CD4-positive, alpha-beta T cell treated with Interleukin-6 for 4 hours (primary cell): ENCODE results near the gene SLAIN2.
A peak's percentile ranks its signal among the peaks of the same experiment; 100 is the strongest.

Experiments used
- DNase-seq: peaks from one replicate; pipeline ENCODE4 v3.0.0-alpha.2; 2020; ENCODE audit warnings: mixed read lengths

The SLAIN2 gene

GRCh38 chr4:48334900-48335384 lies 6.4 kb upstream of the SLAIN2 start:
- no peak for DNase-seq

- DNase-seq = no peak
Measured at GRCh38 chr4:48336146-48336870, 5.0 kb upstream of the SLAIN2 start.

GRCh38 chr4:48337731-48338130 lies 3.6 kb upstream of the SLAIN2 start:
- no peak for DNase-seq

GRCh38 chr4:48339642-48340041 lies 1.7 kb upstream of the SLAIN2 start:
- no peak for DNase-seq

GRCh38 chr4:48340276-48340964 lies 909 bp upstream of the SLAIN2 start:
- DNase-seq = peak; percentile 27

GRCh38 chr4:48341776-48342605 lies 662 bp downstream of the SLAIN2 start:
- DNase-seq = peak; percentile 46

GRCh38 chr4:48342606-48342880 lies 1.2 kb downstream of the SLAIN2 start:
- peak; percentile 37 for DNase-seq

GRCh38 chr4:48343035-48343434 lies 1.7 kb downstream of the SLAIN2 start:
- DNase-seq = no peak

GRCh38 chr4:48343551-48343950 lies 2.2 kb downstream of the SLAIN2 start:
- no peak for DNase-seq

- no peak for DNase-seq
Measured at GRCh38 chr4:48345542-48345941, 4.2 kb downstream of the SLAIN2 start.

- DNase-seq = no peak
Measured at GRCh38 chr4:48346594-48346993, 5.3 kb downstream of the SLAIN2 start.

- no peak for DNase-seq
Measured at GRCh38 chr4:48347282-48347921, 6.1 kb downstream of the SLAIN2 start.

- DNase-seq = no peak
Measured at GRCh38 chr4:48350871-48351270, 9.5 kb downstream of the SLAIN2 start.

- no peak for DNase-seq
Measured at GRCh38 chr4:48352793-48353192, 11.5 kb downstream of the SLAIN2 start.

GRCh38 chr4:48356355-48356754 lies 15.0 kb downstream of the SLAIN2 start:
- no peak for DNase-seq

GRCh38 chr4:48360285-48361011 lies 19.1 kb downstream of the SLAIN2 start:
- no peak for DNase-seq

- DNase-seq = no peak
Measured at GRCh38 chr4:48361012-48361400, 19.7 kb downstream of the SLAIN2 start.

- DNase-seq = no peak
Measured at GRCh38 chr4:48366611-48367010, 25.3 kb downstream of the SLAIN2 start.

- DNase-seq = no peak
Measured at GRCh38 chr4:48367016-48367415, 25.7 kb downstream of the SLAIN2 start.

GRCh38 chr4:48368389-48368788 lies 27.1 kb downstream of the SLAIN2 start:
- DNase-seq = no peak

- DNase-seq = no peak
Measured at GRCh38 chr4:48369248-48369647, 27.9 kb downstream of the SLAIN2 start.

- no peak for DNase-seq
Measured at GRCh38 chr4:48369771-48370170, 28.4 kb downstream of the SLAIN2 start.
